RWPE1 (cell line): ENCODE data around the gene ERP44.

Source experiments
- CTCF ChIA-PET: fragments of 350-600 bp; sonication (Branson Sonifier 250); formaldehyde crosslinking; extraction: SDS; loops from one replicate; lab custom pipeline; 2021; lab: Yijun Ruan, JAX
- POLR2A ChIA-PET: fragments of 400-600 bp; formaldehyde crosslinking; extraction: SDS; loops from one replicate; lab custom pipeline; 2020; ENCODE audit warnings: antibody characterized with exemption; ENCODE audit not compliant: low non-redundant PET; lab: Yijun Ruan, JAX
- DNase-seq: peaks from one replicate; pipeline ENCODE4 v3.0.0; 2012; ENCODE audit warnings: low spot score
- H3K27ac ChIP-seq: fragments of 450-650 bp; 2 replicates; pipeline ENCODE4 v1.5.1; 2017
- CTCF ChIP-seq: fragments of 450-650 bp; conservative IDR thresholded peaks from 2 replicates; pipeline ENCODE4 v1.5.1; 2017; ENCODE audit warnings: low read depth, mild to moderate bottlenecking

Gene ERP44

GRCh38 chr9:99929652-99930051, 169.1 kb downstream of the ERP44 start:
- DNase-seq = no peak
- TF ChIP-seq CTCF = no peak
- H3K27ac ChIP-seq = no peak overlapping the region
- ChIA-PET CTCF (interaction anchor here (0.5 to 0.6 kb wide), 2 partner anchors 698 to 1793 kb away, joined by 3 read pairs; no protein-coding TSS in a partner anchor), POLR2A (no interaction called here)
